NK-92 (cell line): ENCODE results near the gene METTL6.
"Not testable (repeated sequence)": the region's sequence is repeated elsewhere in the genome, so short reads cannot be mapped to it uniquely, and the experiment has no call there.

Experiments used
- DNase-seq: peaks from one replicate; lab custom pipeline; 2025; ENCODE audit not compliant: unreplicated experiment; lab: John Stamatoyannopoulos, UW

The METTL6 gene

GRCh38 chr3:15375461-15376000, 51.8 kb downstream of the METTL6 start:
- no peak for DNase-seq

GRCh38 chr3:15372918-15373317, 54.4 kb downstream of the METTL6 start:
- DNase-seq, result no peak

GRCh38 chr3:15368561-15369135, 58.7 kb downstream of the METTL6 start:
- no peak for DNase-seq

- no peak for DNase-seq
Measured at GRCh38 chr3:15367059-15367458, 60.3 kb downstream of the METTL6 start.

GRCh38 chr3:15364078-15364477, 63.3 kb downstream of the METTL6 start:
- DNase-seq, result not testable (repeated sequence)

- no peak for DNase-seq
Measured at GRCh38 chr3:15361494-15362214, 65.7 kb downstream of the METTL6 start.

GRCh38 chr3:15360788-15361493, 66.4 kb downstream of the METTL6 start:
- no peak for DNase-seq
